H9 (cell line): ENCODE data around the gene RNASE8. TPM values are rescaled to one million over a fixed set of nuclear protein-coding genes. Genes with fewer than 3 reads are reported as not detected.

ENCODE experiments used
- DNase-seq: peaks from one replicate; pipeline ENCODE4 v3.0.0-alpha.2; 2017
- H2AFZ ChIP-seq: one replicate; pipeline ENCODE4 v1.6.1; 2013; ENCODE audit warnings: mild to moderate bottlenecking, low read length, control low read depth, moderate library complexity
- H2AK5ac ChIP-seq: 2 replicates; pipeline ENCODE4 v1.6.1; 2013; ENCODE audit warnings: low read length, control low read depth, mixed read lengths; ENCODE audit not compliant: insufficient read length
- H2BK120ac ChIP-seq: one replicate; pipeline ENCODE4 v1.6.1; 2013; ENCODE audit warnings: low read depth, mild to moderate bottlenecking, low read length, control low read depth, inconsistent platforms; ENCODE audit not compliant: poor library complexity, severe bottlenecking
- H2BK12ac ChIP-seq: 2 replicates; pipeline ENCODE4 v1.6.1; 2013; ENCODE audit warnings: low read length, control low read depth, mixed read lengths, low read depth; ENCODE audit not compliant: insufficient read length
- H2BK15ac ChIP-seq: 2 replicates; pipeline ENCODE4 v1.6.1; 2013; ENCODE audit warnings: low read depth, low read length, control low read depth
- H2BK20ac ChIP-seq: one replicate; pipeline ENCODE4 v1.6.1; 2013; ENCODE audit warnings: low read depth, mild to moderate bottlenecking, low read length, control low read depth, inconsistent platforms; ENCODE audit not compliant: poor library complexity, severe bottlenecking
- H2BK5ac ChIP-seq: 2 replicates; pipeline ENCODE4 v1.6.1; 2013; ENCODE audit warnings: low read length, control low read depth, mixed read lengths; ENCODE audit not compliant: insufficient read length
- H3K14ac ChIP-seq: 2 replicates; pipeline ENCODE4 v1.6.1; 2013; ENCODE audit warnings: low read length, control low read depth; ENCODE audit not compliant: insufficient read depth
- H3K18ac ChIP-seq: 2 replicates; pipeline ENCODE4 v1.6.1; 2013; ENCODE audit warnings: low read depth, mild to moderate bottlenecking, mixed read lengths, low read length, control low read depth; ENCODE audit not compliant: insufficient read length
- H3K23ac ChIP-seq: 2 replicates; pipeline ENCODE4 v1.6.1; 2013; ENCODE audit warnings: low read length, control low read depth, mixed read lengths, low read depth; ENCODE audit not compliant: insufficient read length
- H3K23me2 ChIP-seq: 2 replicates; pipeline ENCODE4 v1.6.1; 2013; ENCODE audit warnings: low read depth, mild to moderate bottlenecking, mixed read lengths, low read length, control low read depth; ENCODE audit not compliant: insufficient read length, poor library complexity, severe bottlenecking
- H3K27ac ChIP-seq: 2 replicates; pipeline ENCODE4 v1.5.1; 2013; ENCODE audit warnings: low read length, control low read depth, mixed read lengths, low read depth; ENCODE audit not compliant: insufficient read length
- H3K27me3 ChIP-seq: 2 replicates; pipeline ENCODE4 v1.6.1; 2013; ENCODE audit warnings: low read length, control low read depth, inconsistent platforms; ENCODE audit not compliant: insufficient read depth
- H3K4ac ChIP-seq: 2 replicates; pipeline ENCODE4 v1.6.1; 2013; ENCODE audit warnings: low read depth, mild to moderate bottlenecking, control low read depth, inconsistent platforms, low read length, moderate library complexity
- H3K4me1 ChIP-seq: 2 replicates; pipeline ENCODE4 v1.6.1; 2013; ENCODE audit warnings: low read length, control low read depth, inconsistent platforms; ENCODE audit not compliant: insufficient read depth
- H3K4me2 ChIP-seq: 2 replicates; pipeline ENCODE4 v1.6.1; 2013; ENCODE audit warnings: low read length, control low read depth, mixed read lengths; ENCODE audit not compliant: insufficient read length, insufficient read depth
- H3K56ac ChIP-seq: 2 replicates; pipeline ENCODE4 v1.6.1; 2013; ENCODE audit warnings: low read depth, mild to moderate bottlenecking, mixed read lengths, low read length, control low read depth; ENCODE audit not compliant: insufficient read length
- H3K79me1 ChIP-seq: 2 replicates; pipeline ENCODE4 v1.6.1; 2013; ENCODE audit warnings: low read depth, mild to moderate bottlenecking, moderate library complexity, low read length, control low read depth, inconsistent platforms; ENCODE audit not compliant: insufficient read depth, poor library complexity, severe bottlenecking
- H3K79me2 ChIP-seq: 2 replicates; pipeline ENCODE4 v1.6.1; 2013; ENCODE audit warnings: low read length, control low read depth, inconsistent platforms; ENCODE audit not compliant: insufficient read depth
- H3K9ac ChIP-seq: 2 replicates; pipeline ENCODE4 v1.6.1; 2013; ENCODE audit warnings: low read length, control low read depth, mixed read lengths; ENCODE audit not compliant: insufficient read length; ENCODE audit errors: extremely low read depth
- H3K9me3 ChIP-seq: one replicate; pipeline ENCODE4 v1.6.1; 2013; ENCODE audit warnings: low read depth, low read length, inconsistent platforms; ENCODE audit not compliant: control insufficient read depth
- H3T11ph ChIP-seq: one replicate; pipeline ENCODE4 v1.6.1; 2013; ENCODE audit warnings: mild to moderate bottlenecking, low read length, control low read depth, inconsistent platforms
- H4K20me1 ChIP-seq: one replicate; pipeline ENCODE4 v1.6.1; 2013; ENCODE audit not compliant: control insufficient read depth, insufficient read length, insufficient read depth
- H4K5ac ChIP-seq: 2 replicates; pipeline ENCODE4 v1.6.1; 2013; ENCODE audit warnings: low read depth, mild to moderate bottlenecking, mixed read lengths, low read length, control low read depth; ENCODE audit not compliant: insufficient read length
- H4K8ac ChIP-seq: replicated peaks from 2 replicates; pipeline ENCODE4 v1.6.1; 2013; ENCODE audit warnings: low read length, control low read depth, mixed read lengths, low read depth; ENCODE audit not compliant: insufficient read length
- H4K91ac ChIP-seq: 2 replicates; pipeline ENCODE4 v1.6.1; 2013; ENCODE audit warnings: low read depth, mild to moderate bottlenecking, moderate library complexity, mixed read lengths, low read length, control low read depth; ENCODE audit not compliant: insufficient read length
- H3K27ac Mint-ChIP-seq, 3 experiments: 2 replicates in 2 of 3; 3 replicates in 1 of 3; pipeline ENCODE4 v1.8.0; 2020 to 2021; ENCODE audit warnings: mixed read lengths in 3 of 3, mild to moderate bottlenecking in 1 of 3, moderate library complexity in 1 of 3
- H3K27me3 Mint-ChIP-seq: 2 replicates; pipeline ENCODE4 v1.8.0; 2021; ENCODE audit warnings: low read depth, mild to moderate bottlenecking, moderate library complexity, mixed read lengths
- H3K36me3 Mint-ChIP-seq, 3 experiments: 2 replicates in 2 of 3; 3 replicates in 1 of 3; pipeline ENCODE4 v1.8.0; 2020 to 2021; ENCODE audit warnings: low read depth in 3 of 3, mixed read lengths in 3 of 3; ENCODE audit not compliant: insufficient read depth in 1 of 3
- H3K4me1 Mint-ChIP-seq, 2 experiments: 2 replicates each; pipeline ENCODE4 v1.8.0; 2020; ENCODE audit warnings: mixed read lengths in 2 of 2
- H3K4me3 Mint-ChIP-seq, 2 experiments: 2 replicates in 1 of 2; 3 replicates in 1 of 2; pipeline ENCODE4 v1.8.0; 2020 to 2021; ENCODE audit warnings: mild to moderate bottlenecking in 2 of 2, mixed read lengths in 2 of 2, moderate library complexity in 1 of 2
- H3K9me3 Mint-ChIP-seq, 2 experiments: 2 replicates in 1 of 2; 3 replicates in 1 of 2; pipeline ENCODE4 v1.8.0; 2020; ENCODE audit warnings: mild to moderate bottlenecking in 2 of 2, mixed read lengths in 2 of 2, moderate library complexity in 1 of 2
- CTCF ChIP-seq: fragments of 200-600 bp; sonication (generic); conservative IDR thresholded peaks from 3 replicates; pipeline ENCODE4 v1.8.0; 2021; ENCODE audit warnings: antibody characterized with exemption, mild to moderate bottlenecking
- WGBS: extraction: QIAGEN DNeasy Blood & Tissue Kit; methylation state at CpG from one replicate; pipeline ENCODE4 v1.1.7; 2013; ENCODE audit warnings: missing lambda C conversion rate, low lambda C conversion rate, mixed read lengths; ENCODE audit not compliant: insufficient read length; ENCODE audit errors: extremely low coverage; 5-methylcytosine and 5-hydroxymethylcytosine counted together
- total RNA-seq: library from RNA; stranded (reverse); gene quantifications from 2 replicates; pipeline ENCODE4 v1.2.1, GENCODE V29; 2021

RNASE8 gene
- total RNA-seq, 1 experiment from 2014 or later: not detected

GRCh38 chr14:21096438-21096837 is 38.8 kb downstream of the RNASE8 start:
- no peak overlapping the region for H3K27ac Mint-ChIP-seq
- Histone ChIP-seq H3K27ac (no peak overlapping the region), H3K79me2 (peaks cover 12% of the 10 kb centered on the region; the same call in 1 of the 2 replicates), H2BK5ac (no peak overlapping the region), H4K20me1 (no peaks in the 10 kb centered on the region), H3K27me3 (no peaks in the 10 kb centered on the region), H3K14ac (no peak overlapping the region), H4K8ac (no peak overlapping the region), H3K9me3 (no peaks in the 10 kb centered on the region), H3K4me2 (peak overlapping the region; percentile 73), H2AFZ (no peak overlapping the region), H3K23ac (no peak overlapping the region), H2BK20ac (no peak overlapping the region), H3K4ac (no peak overlapping the region), H4K91ac (no peak overlapping the region), H3K4me1 (peaks cover 18% of the 10 kb centered on the region), H2BK12ac (no peak overlapping the region), H2BK120ac (no peak overlapping the region), H3K18ac (no peak overlapping the region), H2BK15ac (no peak overlapping the region), H4K5ac (no peak overlapping the region), H3K79me1 (peaks cover 4% of the 10 kb centered on the region), H3T11ph (no peak overlapping the region), H3K23me2 (peaks cover 12% of the 10 kb centered on the region), H3K9ac (no peak overlapping the region), H2AK5ac (no peak overlapping the region), H3K56ac (no peak overlapping the region)
- DNase-seq: no peak
- H3K36me3 Mint-ChIP-seq: peaks cover 17 to 23% (median 21%) of the 10 kb centered on the region in 3 experiments
- TF ChIP-seq CTCF: no peak
- H3K9me3 Mint-ChIP-seq: no peaks in the 10 kb centered on the region; a peak in 2 of 5 replicates
- H3K4me1 Mint-ChIP-seq: peaks cover 69 to 71% of the 10 kb centered on the region in 2 experiments
- peak overlapping the region; percentile 79 to 92 for H3K4me3 Mint-ChIP-seq
- H3K27me3 Mint-ChIP-seq: no peaks in the 10 kb centered on the region; the same call in 1 of the 2 replicates
- no CpG with 5 or more reads among the region's 3 CpGs for WGBS
